Measurements from ENCODE around the gene GNPTG.

- TF ChIP-seq CTCF (IDR thresholded peaks at IDR 0.05), result no peak
- no peak for TF ChIP-seq POLR2A (IDR thresholded peaks at IDR 0.05)
- TF ChIP-seq POLR2AphosphoS5 (IDR thresholded peaks at IDR 0.05), result no peak
Observed at GRCh38 chr16:1333854-1334700, 17.7 kb upstream of the GNPTG start.
